IMR-90 (cell line): ENCODE data around the gene SIGLEC6. TPM values are rescaled to one million over a fixed set of nuclear protein-coding genes. Genes with fewer than 3 reads are reported as not detected.

Experiments
- ATAC-seq: fragments of 200-7000 bp; cut with Tn5 transposase; 2 replicates; pipeline ENCODE4 v1.9.1; 2020; ENCODE audit warnings: low read depth, mild to moderate bottlenecking, moderate library complexity
- BruUV-seq: library from RNA; stranded (reverse); fragments of 400-500 nt; replicated peaks from 2 replicates; lab custom pipeline; 2021; lab: Mats Ljungman, UMichigan
- CTCF ChIA-PET: fragments of 300-600 bp; formaldehyde crosslinking; extraction: SDS; loops from one replicate; lab custom pipeline; 2021; ENCODE audit warnings: antibody characterized with exemption; lab: Yijun Ruan, JAX
- POLR2A ChIA-PET: fragments of 300-600 bp; sonication (Branson Sonifier 250); formaldehyde crosslinking; loops from one replicate; lab custom pipeline; 2022; ENCODE audit warnings: antibody characterized with exemption; ENCODE audit not compliant: unreplicated experiment; lab: Charles Lee
- DNase-seq: peaks from one replicate; pipeline ENCODE4 v3.0.0; 2013
- H2AFZ ChIP-seq: replicated peaks from 2 replicates; pipeline ENCODE3; 2013; ENCODE audit warnings: low read length, mild to moderate bottlenecking; ENCODE audit not compliant: poor library complexity
- H2AK5ac ChIP-seq: 2 replicates; pipeline ENCODE4 v1.6.1; 2013; ENCODE audit warnings: low read depth, low read length, inconsistent platforms
- H2AK9ac ChIP-seq: replicated peaks from 2 replicates; pipeline ENCODE3; 2013; ENCODE audit warnings: mild to moderate bottlenecking, low read depth, low read length, moderate library complexity; ENCODE audit not compliant: poor library complexity
- H2BK120ac ChIP-seq: 2 replicates; pipeline ENCODE4 v1.6.1; 2013; ENCODE audit warnings: low read depth, low read length, inconsistent platforms
- H2BK15ac ChIP-seq: 3 replicates; pipeline ENCODE4 v1.6.1; 2013; ENCODE audit warnings: low read depth, low read length, inconsistent platforms
- H2BK20ac ChIP-seq: 2 replicates; pipeline ENCODE4 v1.6.1; 2013; ENCODE audit warnings: low read depth, mild to moderate bottlenecking, inconsistent platforms, low read length, moderate library complexity
- H2BK5ac ChIP-seq: 2 replicates; pipeline ENCODE4 v1.6.1; 2013; ENCODE audit warnings: mild to moderate bottlenecking, low read depth, low read length, inconsistent platforms; ENCODE audit not compliant: poor library complexity, severe bottlenecking
- H3K14ac ChIP-seq: replicated peaks from 2 replicates; pipeline ENCODE4 v1.6.1; 2013; ENCODE audit warnings: low read depth, low read length, inconsistent platforms
- H3K18ac ChIP-seq: 2 replicates; pipeline ENCODE4 v1.6.1; 2013; ENCODE audit warnings: low read depth, low read length, control low read depth
- H3K23ac ChIP-seq: 2 replicates; pipeline ENCODE4 v1.6.1; 2013; ENCODE audit warnings: low read depth, low read length, inconsistent platforms
- H3K27ac ChIP-seq: 2 replicates; pipeline ENCODE4 v1.5.1; 2013; ENCODE audit warnings: mild to moderate bottlenecking, control low read depth, low read length; ENCODE audit not compliant: insufficient read depth
- H3K27me3 ChIP-seq: 2 replicates; pipeline ENCODE4 v1.6.1; 2013; ENCODE audit warnings: low read length; ENCODE audit not compliant: control insufficient read depth, insufficient read depth
- H3K36me3 ChIP-seq: 2 replicates; pipeline ENCODE4 v1.6.1; 2013; ENCODE audit warnings: low read length, mixed read lengths; ENCODE audit not compliant: control insufficient read depth, insufficient read depth
- H3K4ac ChIP-seq: 2 replicates; pipeline ENCODE4 v1.6.1; 2013; ENCODE audit warnings: low read depth, low read length, inconsistent platforms
- H3K4me1 ChIP-seq: 2 replicates; pipeline ENCODE4 v1.6.1; 2013; ENCODE audit warnings: low read length, mixed read lengths; ENCODE audit not compliant: control insufficient read depth, insufficient read depth
- H3K4me2 ChIP-seq: 2 replicates; pipeline ENCODE4 v1.6.1; 2013; ENCODE audit warnings: low read depth, mild to moderate bottlenecking, control low read depth, low read length, moderate library complexity
- H3K4me3 ChIP-seq: 2 replicates; pipeline ENCODE4 v1.5.1; 2013; ENCODE audit warnings: low read depth, mild to moderate bottlenecking, control low read depth, low read length, moderate library complexity; ENCODE audit not compliant: insufficient read depth
- H3K56ac ChIP-seq: 2 replicates; pipeline ENCODE4 v1.6.1; 2013; ENCODE audit warnings: low read length, inconsistent platforms; ENCODE audit not compliant: insufficient read depth; ENCODE audit errors: extremely low read depth
- H3K79me1 ChIP-seq, 2 experiments: 2 replicates each; pipeline ENCODE4 v1.6.1; 2013; ENCODE audit warnings: low read length in 2 of 2, inconsistent platforms in 1 of 2, low read depth in 1 of 2
- H3K9ac ChIP-seq: 2 replicates; pipeline ENCODE4 v1.6.1; 2013; ENCODE audit warnings: low read depth, low read length, control low read depth
- H3K9me1 ChIP-seq: 2 replicates; pipeline ENCODE4 v1.6.1; 2013; ENCODE audit warnings: low read length, inconsistent platforms; ENCODE audit not compliant: insufficient read depth
- H3K9me3 ChIP-seq: 2 replicates; pipeline ENCODE4 v1.6.1; 2013; ENCODE audit warnings: low read length; ENCODE audit not compliant: control insufficient read depth, insufficient read depth
- H4K20me1 ChIP-seq: 2 replicates; pipeline ENCODE4 v1.6.1; 2013; ENCODE audit warnings: low read length, inconsistent platforms; ENCODE audit not compliant: insufficient read depth
- H4K5ac ChIP-seq: 2 replicates; pipeline ENCODE4 v1.6.1; 2013; ENCODE audit warnings: mild to moderate bottlenecking, low read depth, low read length, control low read depth
- H4K8ac ChIP-seq, 2 experiments: 2 replicates each; pipeline ENCODE4 v1.6.1; 2013; ENCODE audit warnings: low read depth in 2 of 2, low read length in 2 of 2, control low read depth in 1 of 2, inconsistent platforms in 1 of 2
- H4K91ac ChIP-seq: 2 replicates; pipeline ENCODE4 v1.6.1; 2013; ENCODE audit warnings: low read depth, low read length, inconsistent platforms; ENCODE audit not compliant: insufficient read depth
- BHLHE40 ChIP-seq: fragments of 150-350 bp; IDR thresholded peaks from 2 replicates; pipeline ENCODE4 v1.6.1; 2016; ENCODE audit warnings: mild to moderate bottlenecking, low read depth, low read length
- CEBPB ChIP-seq: IDR thresholded peaks from 2 replicates; pipeline ENCODE4 v1.6.1; 2012; ENCODE audit warnings: low read depth, low read length, improper control_type of control experiment
- CHD1 ChIP-seq: IDR thresholded peaks from 2 replicates; pipeline ENCODE4 v1.6.1; 2012; ENCODE audit warnings: low read depth, low read length, improper control_type of control experiment
- FOS ChIP-seq: fragments of 150-350 bp; IDR thresholded peaks from 2 replicates; pipeline ENCODE4 v1.6.1; 2016; ENCODE audit warnings: low read depth, low read length
- MAFK ChIP-seq: IDR thresholded peaks from 2 replicates; pipeline ENCODE4 v1.6.1; 2012; ENCODE audit warnings: low read depth, low read length, improper control_type of control experiment
- MAZ ChIP-seq: IDR thresholded peaks from 2 replicates; pipeline ENCODE4 v1.6.1; 2012; ENCODE audit warnings: low read depth, mild to moderate bottlenecking, low read length, improper control_type of control experiment, moderate library complexity, borderline replicate concordance
- MXI1 ChIP-seq: IDR thresholded peaks from 2 replicates; pipeline ENCODE4 v1.6.1; 2012; ENCODE audit warnings: low read depth, mild to moderate bottlenecking, low read length, moderate library complexity, borderline replicate concordance
- NFE2L2 ChIP-seq: fragments of 150-350 bp; IDR thresholded peaks from 2 replicates; pipeline ENCODE4 v1.6.1; 2016; ENCODE audit warnings: low read depth, mild to moderate bottlenecking, low read length
- POLR2A ChIP-seq: IDR thresholded peaks from 2 replicates; pipeline ENCODE4 v1.6.1; 2012; ENCODE audit warnings: mild to moderate bottlenecking, low read depth, low read length
- RAD21 ChIP-seq: IDR thresholded peaks from 2 replicates; pipeline ENCODE4 v1.6.1; 2012; ENCODE audit warnings: low read length, improper control_type of control experiment
- RCOR1 ChIP-seq: IDR thresholded peaks from 2 replicates; pipeline ENCODE4 v1.6.1; 2012; ENCODE audit warnings: mild to moderate bottlenecking, low read length, improper control_type of control experiment; ENCODE audit not compliant: insufficient replicate concordance
- RFX5 ChIP-seq: IDR thresholded peaks from 2 replicates; pipeline ENCODE4 v1.8.0; 2012; ENCODE audit warnings: low read depth, mild to moderate bottlenecking, low read length, moderate library complexity
- SMC3 ChIP-seq: fragments of 150-350 bp; IDR thresholded peaks from 2 replicates; pipeline ENCODE4 v1.6.1; 2016; ENCODE audit warnings: low read depth, mild to moderate bottlenecking, antibody characterized with exemption, low read length, moderate library complexity
- WGBS, 2 experiments: methylation state at CpG; one replicate each; pipeline versions ENCODE4 v1.1.5 to v1.1.7; 2013; ENCODE audit warnings: missing lambda C conversion rate in 2 of 2; ENCODE audit not compliant: insufficient read length in 1 of 2; ENCODE audit errors: extremely low coverage in 2 of 2; 5-methylcytosine and 5-hydroxymethylcytosine counted together
- dilution Hi-C: fragments of 300-500 bp; cut with HindIII; formaldehyde crosslinking; loops from one replicate; pipeline ENCODE4 v1.14.3; 2018; ENCODE audit warnings: low sequenced_read_pairs; ENCODE audit not compliant: unreplicated experiment
- in situ Hi-C: fragments of 300-500 bp; cut with MboI; formaldehyde crosslinking; loops from 3 replicates; pipeline ENCODE4 v1.14.3; 2019; ENCODE audit warnings: low sequenced_read_pairs, inconsistent platforms, mixed read lengths
- intact Hi-C: fragments of 100-400 bp; cut with micrococcal nuclease; formaldehyde crosslinking; loops from 2 replicates; pipeline ENCODE4 v1.10.0; 2022
- polyA plus RNA-seq, 3 experiments: library from polyadenylated mRNA; depleted of rRNA; stranded (reverse); fragments of >200 nt; gene quantifications; 2 replicates each; pipeline ENCODE4 v1.2.3, GENCODE V29; 2012; ENCODE audit warnings: low replicate concordance in 1 of 3
- total RNA-seq: library from RNA; depleted of rRNA; stranded (reverse); fragments of >200 nt; gene quantifications from 2 replicates; pipeline ENCODE4 v1.2.3, GENCODE V29; 2012
- TF ChIP-seq, protein P1 (sequence below): fragments of 150-350 bp; IDR thresholded peaks from 2 replicates; pipeline ENCODE4 v1.6.1; 2017; ENCODE audit warnings: mild to moderate bottlenecking, antibody characterized with exemption, low read length, low read depth
- TF ChIP-seq, protein P2 (sequence below): fragments of 150-350 bp; IDR thresholded peaks from 2 replicates; pipeline ENCODE4 v1.6.1; 2016; ENCODE audit warnings: low read depth, mild to moderate bottlenecking, low read length, moderate library complexity, borderline replicate concordance
- TF ChIP-seq, protein P3 (sequence below): conservative IDR thresholded peaks from 2 replicates; pipeline ENCODE4 v1.5.1; 2012; ENCODE audit warnings: mild to moderate bottlenecking, low read depth, low read length, improper control_type of control experiment

The SIGLEC6 gene
- total and polyA plus RNA-seq, 2 of the 4 experiments (the other 2 are of a cell fraction) = not detected

DNA sequence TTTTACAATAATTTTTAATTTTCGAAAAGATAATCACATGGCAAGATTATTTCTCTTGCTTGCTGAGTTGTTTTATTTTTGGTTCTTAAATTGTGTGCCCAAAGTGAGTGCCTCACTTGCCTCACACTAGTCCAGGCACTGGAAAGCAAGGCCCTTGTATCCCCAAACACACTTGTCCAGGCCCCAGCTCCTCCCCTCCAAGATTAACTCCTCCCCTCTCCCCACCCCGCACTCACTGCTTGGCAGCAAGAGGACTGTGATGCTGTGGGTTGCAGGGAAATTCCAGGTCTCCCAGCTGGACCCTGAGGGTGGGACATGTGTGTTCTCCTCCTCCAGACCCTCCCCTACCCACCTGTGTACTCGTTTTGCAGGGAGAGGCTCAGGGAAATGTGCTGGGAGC lies 33.8 kb downstream of the SIGLEC6 start:
- no peaks in the 10 kb centered on the region for H3K79me1 ChIP-seq
- H4K8ac ChIP-seq = no peak overlapping the region
- H2BK20ac ChIP-seq = no peak overlapping the region
- no peak overlapping the region for H3K4me3 ChIP-seq
- H3K56ac ChIP-seq = no peak overlapping the region
- H4K5ac ChIP-seq = no peak overlapping the region
- H2AK9ac ChIP-seq = no peak overlapping the region
- WGBS, 2 experiments = no CpG with 5 or more reads among the region's 3 CpGs
- H3K14ac ChIP-seq = no peak overlapping the region
- no peak overlapping the region for H3K4ac ChIP-seq
- H3K4me2 ChIP-seq = no peak overlapping the region
- dilution Hi-C loops = no loop called here
- ATAC-seq (no peak), DNase-seq (no peak)
- H3K9me1 ChIP-seq = no peaks in the 10 kb centered on the region
- CTCF ChIA-PET = no interaction called here
- H3K18ac ChIP-seq = no peak overlapping the region
- no peak overlapping the region for H3K23ac ChIP-seq
- H2BK5ac ChIP-seq = no peak overlapping the region
- TF ChIP-seq CEBPB = no peak
- no peak for TF ChIP-seq RCOR1
- TF ChIP-seq MXI1 = no peak
- TF ChIP-seq, protein P1, sequence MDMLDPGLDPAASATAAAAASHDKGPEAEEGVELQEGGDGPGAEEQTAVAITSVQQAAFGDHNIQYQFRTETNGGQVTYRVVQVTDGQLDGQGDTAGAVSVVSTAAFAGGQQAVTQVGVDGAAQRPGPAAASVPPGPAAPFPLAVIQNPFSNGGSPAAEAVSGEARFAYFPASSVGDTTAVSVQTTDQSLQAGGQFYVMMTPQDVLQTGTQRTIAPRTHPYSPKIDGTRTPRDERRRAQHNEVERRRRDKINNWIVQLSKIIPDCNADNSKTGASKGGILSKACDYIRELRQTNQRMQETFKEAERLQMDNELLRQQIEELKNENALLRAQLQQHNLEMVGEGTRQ = no peak
- no peak for TF ChIP-seq SMC3
- TF ChIP-seq POLR2A = no peak
- TF ChIP-seq NFE2L2 = no peak
- TF ChIP-seq RFX5 = no peak
- no peak for TF ChIP-seq MAFK
- TF ChIP-seq FOS = no peak
- TF ChIP-seq BHLHE40 = no peak
- TF ChIP-seq, protein P2, sequence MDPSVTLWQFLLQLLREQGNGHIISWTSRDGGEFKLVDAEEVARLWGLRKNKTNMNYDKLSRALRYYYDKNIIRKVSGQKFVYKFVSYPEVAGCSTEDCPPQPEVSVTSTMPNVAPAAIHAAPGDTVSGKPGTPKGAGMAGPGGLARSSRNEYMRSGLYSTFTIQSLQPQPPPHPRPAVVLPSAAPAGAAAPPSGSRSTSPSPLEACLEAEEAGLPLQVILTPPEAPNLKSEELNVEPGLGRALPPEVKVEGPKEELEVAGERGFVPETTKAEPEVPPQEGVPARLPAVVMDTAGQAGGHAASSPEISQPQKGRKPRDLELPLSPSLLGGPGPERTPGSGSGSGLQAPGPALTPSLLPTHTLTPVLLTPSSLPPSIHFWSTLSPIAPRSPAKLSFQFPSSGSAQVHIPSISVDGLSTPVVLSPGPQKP = no peak
- no peak for TF ChIP-seq MAZ
- no peak for TF ChIP-seq RAD21
- no peak for TF ChIP-seq CHD1
- TF ChIP-seq, protein P3, sequence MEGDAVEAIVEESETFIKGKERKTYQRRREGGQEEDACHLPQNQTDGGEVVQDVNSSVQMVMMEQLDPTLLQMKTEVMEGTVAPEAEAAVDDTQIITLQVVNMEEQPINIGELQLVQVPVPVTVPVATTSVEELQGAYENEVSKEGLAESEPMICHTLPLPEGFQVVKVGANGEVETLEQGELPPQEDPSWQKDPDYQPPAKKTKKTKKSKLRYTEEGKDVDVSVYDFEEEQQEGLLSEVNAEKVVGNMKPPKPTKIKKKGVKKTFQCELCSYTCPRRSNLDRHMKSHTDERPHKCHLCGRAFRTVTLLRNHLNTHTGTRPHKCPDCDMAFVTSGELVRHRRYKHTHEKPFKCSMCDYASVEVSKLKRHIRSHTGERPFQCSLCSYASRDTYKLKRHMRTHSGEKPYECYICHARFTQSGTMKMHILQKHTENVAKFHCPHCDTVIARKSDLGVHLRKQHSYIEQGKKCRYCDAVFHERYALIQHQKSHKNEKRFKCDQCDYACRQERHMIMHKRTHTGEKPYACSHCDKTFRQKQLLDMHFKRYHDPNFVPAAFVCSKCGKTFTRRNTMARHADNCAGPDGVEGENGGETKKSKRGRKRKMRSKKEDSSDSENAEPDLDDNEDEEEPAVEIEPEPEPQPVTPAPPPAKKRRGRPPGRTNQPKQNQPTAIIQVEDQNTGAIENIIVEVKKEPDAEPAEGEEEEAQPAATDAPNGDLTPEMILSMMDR = no peak
- POLR2A ChIA-PET = no interaction called here
- H3K27me3 ChIP-seq = no peaks in the 10 kb centered on the region
- in situ Hi-C loops = no loop called here
- H2BK15ac ChIP-seq = no peak overlapping the region
- H3K27ac ChIP-seq = no peak overlapping the region
- H2AK5ac ChIP-seq = no peak overlapping the region
- H4K91ac ChIP-seq = no peak overlapping the region
- no peaks in the 10 kb centered on the region for H3K4me1 ChIP-seq
- H3K9me3 ChIP-seq = peaks cover 9% of the 10 kb centered on the region
- H3K9ac ChIP-seq = no peak overlapping the region
- no peak overlapping the region for H2AFZ ChIP-seq
- no peak overlapping the region for H2BK120ac ChIP-seq
- BruUV-seq = no TSS peak
- H3K36me3 ChIP-seq = no peaks in the 10 kb centered on the region
- no peaks in the 10 kb centered on the region for H4K20me1 ChIP-seq
- intact Hi-C loops = no loop called here
